Activated CD4-positive, CD25-positive, alpha-beta regulatory T cell treated with anti-CD3 and anti-CD28 coated beads, Interleukin-2, amount 50 U/mL, for 16 hours (primary cell): ENCODE results near the gene ATP2A3.

Source experiments
- DNase-seq: peaks from one replicate; pipeline ENCODE4 v3.0.0-alpha.2; 2020; ENCODE audit warnings: low read depth, low spot score

Gene ATP2A3

GRCh38 chr17:3964203-3965117 lies at the start of gene ATP2A3:
Gene ATP2A3 (minus strand): TSS chr17:3964437. CDS start chr17:3964291, 146 bp downstream.
- peak; percentile 27 for DNase-seq

DNA sequence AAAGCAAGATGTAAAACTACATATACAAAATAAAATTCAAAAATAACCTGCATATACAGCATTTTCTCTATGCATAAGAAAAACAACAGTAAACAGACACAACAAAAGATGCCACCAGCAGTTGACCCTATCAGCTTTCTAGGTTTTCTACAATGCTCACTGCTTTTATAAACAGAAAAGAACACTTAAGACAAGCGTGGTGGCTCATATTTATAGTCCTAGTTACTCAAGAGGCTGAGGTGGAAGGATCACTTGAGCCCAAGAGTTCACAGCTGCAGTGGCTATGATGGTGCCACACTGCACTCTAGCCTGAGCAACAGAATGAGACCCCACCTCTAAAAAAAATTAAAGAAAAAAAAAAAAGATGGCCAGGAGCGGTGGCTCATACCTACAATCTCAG lies 46.5 kb upstream of the ATP2A3 start:
- DNase-seq: no peak

- no peak for DNase-seq
These were observed 45.0 kb upstream of the ATP2A3 start for GRCh38 chr17:4009186-4009785.

DNA sequence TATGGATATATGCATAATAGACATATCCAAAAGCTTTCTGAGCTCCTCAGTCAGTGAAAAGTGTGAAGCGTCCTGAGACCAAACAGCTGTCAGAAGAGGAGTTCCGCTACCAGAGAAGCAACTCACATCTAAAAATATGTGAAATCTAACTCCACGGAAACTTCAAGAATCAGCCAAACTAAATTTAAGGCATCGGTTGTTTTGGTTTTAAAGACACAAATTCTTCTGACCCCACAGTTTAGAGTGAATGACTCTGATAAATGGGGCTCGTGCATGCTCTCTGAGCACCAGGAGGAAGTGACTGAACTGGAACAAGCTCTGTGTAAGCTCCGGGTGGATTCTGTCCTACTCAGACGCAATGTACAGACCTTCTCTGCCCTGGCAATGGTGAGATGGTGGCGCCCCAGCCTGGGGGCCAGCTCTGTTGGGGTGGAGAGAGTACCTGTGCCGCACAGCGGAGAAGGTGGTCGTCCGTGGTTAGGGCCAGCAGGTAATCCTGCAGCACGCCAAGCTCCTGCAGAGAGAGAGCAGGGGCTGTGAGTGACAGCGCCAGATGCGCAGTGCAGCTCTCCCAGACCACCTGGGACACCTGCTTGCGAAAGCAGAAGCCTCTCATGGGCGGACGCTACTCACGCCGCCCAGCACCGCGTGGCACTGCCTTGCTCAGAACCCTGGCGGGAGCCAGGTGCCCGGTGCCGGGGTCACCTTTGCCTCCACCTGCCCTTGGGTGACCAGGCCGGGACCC lies 44.4 kb upstream of the ATP2A3 start:
- no peak for DNase-seq

DNA sequence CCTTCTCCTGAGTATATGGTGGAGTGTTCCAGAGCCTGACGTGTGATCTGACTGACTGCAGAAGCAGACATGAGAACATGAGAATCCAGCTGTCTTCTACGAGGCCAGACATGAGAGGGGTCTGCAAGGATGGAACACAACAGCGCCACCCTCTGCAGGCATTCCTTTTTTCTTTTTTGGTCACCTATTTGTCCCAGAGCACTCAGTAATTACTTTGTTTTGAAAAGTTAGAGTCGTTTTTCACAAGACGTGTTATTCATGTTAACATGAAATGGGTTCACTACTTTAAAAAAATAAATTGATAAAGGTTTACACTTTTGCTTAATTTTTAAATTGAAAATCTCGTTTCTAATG lies 43.8 kb upstream of the ATP2A3 start:
- no peak for DNase-seq

- no peak for DNase-seq
These were observed 43.3 kb upstream of the ATP2A3 start for GRCh38 chr17:4007346-4008081.

- DNase-seq: no peak
These were observed 42.5 kb upstream of the ATP2A3 start for GRCh38 chr17:4006745-4007211.

DNA sequence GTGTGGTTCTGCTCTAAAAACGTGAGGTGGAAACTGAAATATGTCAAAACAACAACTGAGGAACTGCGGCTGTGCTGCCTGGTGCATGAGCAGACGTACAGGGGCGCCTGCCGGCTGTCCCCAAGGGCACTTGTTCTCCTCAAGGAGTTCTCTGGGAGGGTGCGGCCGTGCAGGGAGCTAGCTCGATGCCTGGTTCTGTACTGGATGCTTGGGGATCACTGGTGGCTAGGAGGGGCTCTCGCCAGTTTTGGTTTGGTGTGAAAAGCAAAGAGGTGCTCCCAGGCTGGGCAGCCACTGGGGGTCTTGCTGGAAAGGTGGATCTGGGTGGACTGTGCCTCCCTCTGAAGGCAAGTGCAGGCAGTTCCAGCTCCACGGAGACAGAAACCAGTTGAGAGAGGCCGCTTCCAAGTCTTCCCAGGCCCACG lies 41.9 kb upstream of the ATP2A3 start:
- DNase-seq: no peak

DNA sequence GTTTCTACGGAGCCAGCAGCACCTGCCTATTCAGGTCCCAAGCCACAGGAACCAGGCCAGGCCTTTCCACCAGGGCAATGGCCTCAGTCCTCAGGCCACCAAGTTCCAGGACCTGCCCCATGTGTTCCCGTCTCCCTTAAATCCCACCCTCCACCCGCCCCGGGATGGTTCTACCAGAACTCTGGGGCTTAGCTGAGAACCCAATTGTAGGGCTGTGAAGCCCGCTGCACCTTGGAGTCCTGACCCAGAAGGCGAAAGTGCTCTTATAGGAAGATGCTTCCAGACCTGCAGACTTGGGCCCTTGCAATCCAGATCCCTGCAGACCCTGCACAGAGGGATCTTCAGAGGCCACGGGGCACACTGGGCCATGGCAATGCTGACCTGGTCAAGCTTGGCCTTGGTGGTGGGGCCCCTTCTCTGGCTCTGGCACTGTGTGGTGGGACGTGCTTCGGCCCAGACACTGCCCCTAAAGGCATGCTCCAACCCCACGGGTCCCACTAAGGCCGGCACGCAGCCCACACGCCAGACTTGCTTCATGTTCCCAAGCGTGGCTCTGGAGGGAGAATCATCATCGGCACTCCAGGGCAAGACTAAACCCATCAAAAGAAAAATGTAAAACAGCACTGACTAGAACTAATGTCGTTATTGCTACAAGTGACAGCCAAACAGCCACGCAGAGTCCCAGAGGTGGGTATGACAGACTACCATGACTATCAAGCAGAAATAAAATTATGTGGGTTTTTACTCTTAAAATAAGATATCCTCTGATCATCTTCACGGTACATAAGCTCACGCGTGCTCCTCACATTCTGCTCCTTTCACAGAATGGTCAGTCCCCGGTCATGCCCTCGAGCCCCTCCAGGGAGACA lies 41.3 kb upstream of the ATP2A3 start:
- no peak for DNase-seq

DNA sequence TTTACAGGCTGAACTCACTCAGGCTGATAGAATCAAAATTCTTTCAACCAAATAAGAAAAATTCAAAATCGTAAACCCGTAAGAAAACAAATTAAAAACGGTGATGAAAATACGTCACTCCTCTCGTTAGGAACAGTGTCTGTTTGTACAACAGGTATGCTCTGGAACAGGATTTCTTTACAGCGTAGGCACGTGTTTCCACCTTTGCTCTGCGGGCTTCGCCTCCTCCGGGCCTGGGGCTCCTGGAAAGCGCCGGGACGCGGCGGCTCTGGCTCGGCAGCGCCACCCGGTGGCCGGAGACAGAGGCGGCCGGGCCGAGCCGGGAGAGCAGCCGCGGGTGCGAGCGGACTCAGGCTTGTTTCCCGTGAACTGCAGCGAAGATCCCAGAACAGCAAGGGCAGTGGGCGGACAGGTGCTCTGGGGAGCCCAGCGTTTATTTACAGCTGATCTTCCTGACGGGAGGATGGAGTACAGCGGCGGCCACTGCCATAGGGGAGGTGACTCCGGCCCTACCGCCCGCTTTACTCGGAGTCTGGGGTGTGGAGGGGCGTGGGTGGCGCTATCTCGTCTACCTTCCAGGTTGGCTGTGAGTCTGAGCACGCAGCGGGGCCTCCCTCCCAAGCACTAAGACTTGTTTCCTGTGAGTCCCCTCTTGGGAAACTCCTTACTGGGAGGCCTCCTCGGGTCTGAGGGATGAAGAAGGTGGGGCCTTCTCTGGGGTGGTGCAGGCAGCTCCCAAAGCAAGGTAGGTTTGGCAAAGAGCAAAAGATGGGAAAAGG lies 40.5 kb upstream of the ATP2A3 start:
- DNase-seq: no peak

DNA sequence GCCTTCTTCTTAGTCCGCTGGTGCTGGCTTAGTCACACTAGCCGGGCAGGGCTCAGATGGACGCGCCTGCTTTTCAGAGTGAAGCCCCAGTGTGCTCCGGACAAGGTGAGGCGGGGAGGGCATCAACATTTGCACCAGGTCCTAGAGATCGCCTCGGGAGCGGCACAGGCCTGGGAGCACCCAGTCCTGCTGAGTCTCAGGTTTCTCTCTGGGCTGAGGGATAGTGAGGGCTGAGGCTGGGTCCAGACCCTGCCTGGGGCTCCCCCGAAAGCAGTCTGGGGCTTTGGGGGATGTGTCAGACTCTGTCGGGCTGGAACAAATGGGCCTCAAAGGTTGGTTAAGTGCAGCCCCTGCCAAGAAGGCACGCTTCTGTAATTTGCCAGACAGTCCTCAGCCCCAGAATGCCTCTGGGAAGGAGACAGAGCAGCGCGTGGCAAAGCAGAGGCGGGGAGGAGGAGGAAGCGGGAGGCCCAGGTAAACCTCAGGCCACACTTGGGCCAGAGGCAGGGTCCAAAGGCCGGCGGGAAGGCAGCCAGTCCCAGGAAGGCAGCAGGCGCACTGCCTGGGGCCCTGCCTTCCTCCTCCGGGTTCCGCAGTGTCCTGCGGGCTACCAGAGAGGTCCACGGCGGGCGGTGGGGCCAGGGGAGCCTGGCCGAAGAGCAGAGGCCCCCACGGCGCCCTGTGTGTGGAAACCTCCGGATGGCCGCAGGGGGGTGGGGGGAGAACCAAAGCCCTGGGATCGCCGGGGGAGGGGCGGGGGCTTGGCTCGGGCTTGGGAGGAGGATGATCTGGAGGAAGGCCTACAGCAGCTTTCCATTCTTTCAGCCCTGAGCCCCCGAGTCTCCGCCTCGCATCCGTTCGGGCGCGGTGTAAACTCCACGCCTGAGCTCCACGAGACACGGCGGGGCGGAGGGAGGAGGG lies 39.5 kb upstream of the ATP2A3 start:
- no peak for DNase-seq

DNA sequence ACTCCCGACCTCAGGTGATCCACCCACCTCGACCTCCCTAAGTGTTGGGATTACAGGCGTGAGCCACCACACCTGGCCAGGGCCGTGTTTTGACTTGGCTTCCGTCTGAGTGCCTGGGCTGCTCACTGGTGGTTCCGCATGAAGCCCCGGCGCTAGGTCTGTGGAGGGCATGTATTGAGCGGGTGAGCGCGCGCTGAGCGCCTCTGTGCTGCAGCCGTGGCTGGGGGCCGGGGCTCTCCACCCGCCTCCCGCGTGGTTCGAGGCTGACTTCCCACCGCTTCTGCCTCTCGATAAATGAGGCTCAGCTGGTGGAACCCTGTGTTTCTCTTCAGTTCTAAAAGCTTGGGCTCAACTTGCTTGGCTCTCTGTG lies 38.9 kb upstream of the ATP2A3 start:
- no peak for DNase-seq

DNA sequence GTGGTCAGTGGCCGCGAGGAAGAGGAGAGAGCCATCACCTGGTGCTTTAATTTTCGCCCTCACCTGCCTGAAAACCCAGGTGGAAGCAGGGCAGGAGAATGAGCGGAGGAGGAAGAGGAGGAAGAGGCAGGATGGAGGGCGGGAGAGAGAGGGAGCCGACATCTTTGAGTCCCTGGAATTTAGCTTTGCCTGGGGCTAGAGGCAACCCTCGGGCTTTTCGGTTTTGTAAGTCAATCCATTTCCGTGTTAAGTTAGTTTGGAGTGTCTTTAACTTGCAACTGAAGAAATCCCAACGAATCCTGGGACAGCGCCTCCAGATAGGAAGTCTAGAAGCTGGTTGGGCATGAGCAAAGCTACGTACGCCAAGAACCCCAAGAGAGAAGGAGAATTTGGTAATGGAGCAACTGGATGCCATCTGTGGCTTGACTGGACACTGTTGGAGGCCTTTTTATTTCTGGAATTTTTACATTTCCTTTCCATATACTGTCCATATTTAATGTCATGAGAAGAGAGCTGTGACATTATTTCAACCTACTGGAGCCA lies 36.9 kb upstream of the ATP2A3 start:
- no peak for DNase-seq

DNA sequence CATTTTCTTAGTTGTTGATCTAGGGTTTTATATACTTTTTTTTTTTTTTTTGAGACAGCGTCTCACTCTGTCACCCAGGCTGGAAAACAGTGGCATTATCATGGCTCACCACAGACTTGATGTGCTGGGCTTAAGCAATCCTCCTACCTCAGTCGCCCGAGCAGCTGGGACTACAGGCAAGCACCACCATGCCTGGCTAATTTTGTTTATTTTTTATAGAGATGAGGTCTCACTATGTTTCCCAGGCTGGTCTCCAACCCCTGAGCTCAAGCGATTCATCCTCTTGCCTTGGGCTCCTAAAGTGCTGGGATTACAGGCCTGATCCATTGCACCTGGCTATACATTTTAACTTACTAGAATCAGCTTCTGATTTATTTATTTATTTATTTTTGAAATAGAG lies 34.2 kb upstream of the ATP2A3 start:
- no peak for DNase-seq

DNA sequence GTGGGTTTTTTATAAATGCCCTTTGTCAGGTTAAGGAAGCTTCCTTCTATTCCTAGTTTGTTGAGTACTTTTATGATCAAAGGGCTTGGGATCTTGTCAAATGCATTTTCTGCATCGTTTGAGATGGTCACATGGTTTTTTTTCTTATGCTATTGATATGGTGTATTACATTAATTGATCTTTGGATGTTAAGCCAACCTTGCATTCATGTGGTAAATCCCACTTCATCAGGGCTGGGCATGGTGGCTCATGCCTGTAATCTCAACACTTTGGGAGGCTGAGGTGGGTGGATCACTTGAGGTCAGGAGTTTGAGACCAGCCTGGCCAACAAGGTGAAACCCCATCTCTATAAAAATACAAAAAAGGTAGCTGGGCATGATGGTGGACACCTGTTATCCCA lies 30.8 kb upstream of the ATP2A3 start:
- no peak for DNase-seq

GRCh38 chr17:3994221-3994576 lies 30.0 kb upstream of the ATP2A3 start:
- DNase-seq: no peak

DNA sequence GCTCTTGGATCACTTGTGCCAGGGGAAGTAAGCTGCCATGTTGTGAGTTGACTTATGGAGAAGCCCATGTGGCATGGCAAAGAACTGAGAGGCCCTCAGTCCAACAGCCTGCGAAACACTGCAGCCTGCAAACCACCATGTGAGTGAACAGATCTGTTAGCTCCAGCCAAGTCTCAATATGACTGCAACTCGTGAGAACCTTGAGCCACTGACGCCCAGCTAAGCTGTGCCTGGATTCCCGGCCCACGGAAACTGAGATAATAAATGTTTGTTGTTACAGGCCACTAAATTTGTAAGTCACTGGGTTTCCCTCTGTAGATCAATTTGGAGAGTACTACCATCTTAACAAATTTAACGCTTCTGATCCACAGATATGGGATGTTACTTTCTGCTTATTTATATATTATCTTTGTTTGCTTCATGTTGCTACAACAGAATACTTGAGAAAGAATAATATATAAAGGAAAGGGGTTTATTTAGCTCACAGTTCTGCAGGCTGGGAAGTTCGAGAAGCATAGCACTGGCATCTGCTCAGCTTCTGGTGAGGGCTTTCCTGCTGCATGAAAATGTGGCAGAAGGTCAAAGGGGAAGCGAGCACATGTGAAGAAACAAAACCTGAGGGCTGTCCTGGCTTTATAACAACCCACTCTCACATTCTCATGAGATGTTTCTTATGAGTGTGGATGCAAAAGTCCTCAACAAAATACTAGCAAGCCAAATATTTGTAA lies 29.4 kb upstream of the ATP2A3 start:
- DNase-seq: no peak

DNA sequence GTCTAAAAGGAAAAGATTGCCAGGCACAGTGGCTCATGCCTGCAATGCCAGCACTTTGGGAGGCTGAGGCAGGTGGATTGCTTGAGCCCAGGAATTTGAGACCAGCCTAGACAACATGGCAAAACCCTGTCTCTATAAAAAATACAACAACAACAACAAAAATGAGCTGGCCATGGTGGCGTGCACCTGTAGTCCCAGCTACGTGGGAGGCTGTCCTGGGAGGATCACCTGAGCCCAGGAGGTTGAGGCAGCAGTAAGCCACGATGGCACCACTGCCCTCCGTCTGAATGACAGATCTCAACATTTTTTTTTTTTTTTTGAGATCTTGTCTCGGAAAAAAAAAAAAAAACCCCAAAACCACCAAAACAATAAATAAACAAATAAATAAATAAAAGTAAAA lies 28.1 kb upstream of the ATP2A3 start:
- DNase-seq: no peak
